K562 (cell line): ENCODE measurements around the gene PPOX. TPM values are rescaled to one million over a fixed set of nuclear protein-coding genes. Genes with fewer than 3 reads are reported as not detected.

Source experiments
- ARID2 ChIP-seq: fragments of 450-650 bp; IDR thresholded peaks from 2 replicates; pipeline ENCODE4 v1.6.1; 2017; ENCODE audit warnings: antibody characterized with exemption, mild to moderate bottlenecking
- MYC ChIP-seq, 2 experiments: fragments of 250-450 bp in 1 of 2; sonication (Bioruptor Pico) in 1 of 2; IDR thresholded peaks; 2 replicates each; pipeline versions ENCODE4 v1.5.1 to v1.6.1; 2012 to 2021; ENCODE audit warnings: low read depth in 2 of 2, borderline replicate concordance in 1 of 2, improper control_type of control experiment in 1 of 2, low read length in 1 of 2, mild to moderate bottlenecking in 1 of 2, moderate library complexity in 1 of 2
- TAF15 ChIP-seq: fragments of 200-400 bp; formaldehyde crosslinking; IDR thresholded peaks from 2 replicates; pipeline ENCODE4 v1.6.1; 2017; ENCODE audit warnings: mild to moderate bottlenecking, low read depth, low read length, moderate library complexity
- polyA plus RNA-seq, 8 experiments: library from polyadenylated mRNA; depleted of rRNA in 4 of 8; stranded (reverse) in 5 of 8; unstranded in 3 of 8; fragments of >200 nt; fragmentation: Nextera tagmentation in 2 of 8; fragmentation: Illumina TruSeq in 1 of 8; extraction: Ambion mirVana in 2 of 8; extraction: Trizol in 1 of 8; gene quantifications; 2 replicates each; pipeline versions ENCODE4 v1.2.1 to v1.2.3, GENCODE V29; 2011 to 2014; ENCODE audit warnings: inconsistent platforms in 1 of 8, missing spikeins in 1 of 8
- total RNA-seq, 7 experiments: library from RNA; depleted of rRNA in 6 of 7; stranded (reverse); fragments of >200 nt in 6 of 7; fragmentation: Illumina TruSeq in 2 of 7; extraction: Trizol in 2 of 7; gene quantifications; 2 replicates each; pipeline versions ENCODE4 v1.2.1 to v1.2.3, GENCODE V29; 2011 to 2021; ENCODE audit warnings: low replicate concordance in 1 of 7
- TF ChIP-seq, protein P1 (sequence below): fragments of 250-450 bp; sonication (Bioruptor Pico); IDR thresholded peaks from 2 replicates; pipeline ENCODE4 v1.4.0; 2020
- TF ChIP-seq, protein P2 (sequence below), 3 experiments: fragments of 200-800 bp in 1 of 3; fragments of 250-450 bp in 1 of 3; fragments of 450-650 bp in 1 of 3; sonication (Bioruptor Pico) in 1 of 3; sonication (Bioruptor generic) in 1 of 3; formaldehyde crosslinking in 1 of 3; IDR thresholded peaks; 2 replicates each; pipeline versions ENCODE4 v1.6.1 to v1.8.0; 2016 to 2022; ENCODE audit warnings: mild to moderate bottlenecking in 2 of 3, missing genetic modification characterization in 2 of 3, missing compliant biosample characterization in 1 of 3, moderate library complexity in 1 of 3
- TF ChIP-seq, protein P3 (sequence below), 2 experiments: fragments of 250-450 bp in 1 of 2; fragments of 450-650 bp in 1 of 2; sonication (Bioruptor Pico) in 1 of 2; IDR thresholded peaks; 2 replicates each; pipeline versions ENCODE4 v1.6.1 to v1.8.0; 2016 to 2021; ENCODE audit warnings: mild to moderate bottlenecking in 2 of 2, moderate library complexity in 2 of 2, missing compliant biosample characterization in 1 of 2, missing genetic modification characterization in 1 of 2
- TF ChIP-seq, protein P4 (sequence below): fragments of 250-450 bp; sonication (Bioruptor Pico); IDR thresholded peaks from 2 replicates; pipeline ENCODE4 v1.8.0; 2021; ENCODE audit warnings: borderline replicate concordance, mild to moderate bottlenecking, moderate library complexity; ENCODE audit not compliant: poor library complexity, severe bottlenecking
- TF ChIP-seq, protein P5 (sequence below): sonication (generic); formaldehyde crosslinking; IDR thresholded peaks from 2 replicates; pipeline ENCODE4 v1.8.0; 2022; ENCODE audit warnings: mild to moderate bottlenecking, missing genetic modification reagents

The PPOX gene
- total and polyA plus RNA-seq, 9 of the 15 experiments (the other 6 are each of a cell fraction or from before 2014, with no cell fraction given), result 17.0 to 57.1 (median 38.9) TPM

DNA sequence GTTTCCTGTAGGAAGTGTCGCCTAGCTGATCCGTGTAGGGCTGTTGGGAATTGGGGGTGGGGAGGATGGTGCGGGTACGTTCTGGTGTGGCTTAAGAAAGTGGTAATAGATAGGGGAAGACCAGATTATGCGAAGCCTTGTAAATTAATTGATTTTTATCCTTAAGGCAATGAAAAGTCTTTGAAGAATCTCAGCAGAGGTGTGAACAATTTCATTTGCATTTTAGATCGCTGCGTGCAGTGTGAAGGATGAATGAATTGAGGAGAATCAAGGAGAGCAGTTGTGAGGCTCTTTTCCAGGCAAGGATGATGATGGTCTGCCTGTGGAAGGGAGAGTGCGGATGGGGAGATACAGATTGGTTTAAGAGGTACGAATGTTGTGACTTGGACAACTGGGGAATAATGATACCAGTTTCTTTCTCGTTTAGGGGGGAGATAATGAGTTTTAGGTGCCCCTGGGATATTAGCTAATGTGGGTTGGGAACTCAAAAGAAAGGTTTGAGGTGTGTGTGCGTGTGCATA is 32.9 kb upstream of the PPOX start (continued):
- no peak for TF ChIP-seq MYC (IDR thresholded peaks at IDR 0.05; ENCODE audit: low read depth, low read length)
- no peak for TF ChIP-seq MYC (CRISPR knock-in tag; IDR thresholded peaks at IDR 0.05; ENCODE audit: borderline replicate concordance, low read depth)
- TF ChIP-seq, protein P1, sequence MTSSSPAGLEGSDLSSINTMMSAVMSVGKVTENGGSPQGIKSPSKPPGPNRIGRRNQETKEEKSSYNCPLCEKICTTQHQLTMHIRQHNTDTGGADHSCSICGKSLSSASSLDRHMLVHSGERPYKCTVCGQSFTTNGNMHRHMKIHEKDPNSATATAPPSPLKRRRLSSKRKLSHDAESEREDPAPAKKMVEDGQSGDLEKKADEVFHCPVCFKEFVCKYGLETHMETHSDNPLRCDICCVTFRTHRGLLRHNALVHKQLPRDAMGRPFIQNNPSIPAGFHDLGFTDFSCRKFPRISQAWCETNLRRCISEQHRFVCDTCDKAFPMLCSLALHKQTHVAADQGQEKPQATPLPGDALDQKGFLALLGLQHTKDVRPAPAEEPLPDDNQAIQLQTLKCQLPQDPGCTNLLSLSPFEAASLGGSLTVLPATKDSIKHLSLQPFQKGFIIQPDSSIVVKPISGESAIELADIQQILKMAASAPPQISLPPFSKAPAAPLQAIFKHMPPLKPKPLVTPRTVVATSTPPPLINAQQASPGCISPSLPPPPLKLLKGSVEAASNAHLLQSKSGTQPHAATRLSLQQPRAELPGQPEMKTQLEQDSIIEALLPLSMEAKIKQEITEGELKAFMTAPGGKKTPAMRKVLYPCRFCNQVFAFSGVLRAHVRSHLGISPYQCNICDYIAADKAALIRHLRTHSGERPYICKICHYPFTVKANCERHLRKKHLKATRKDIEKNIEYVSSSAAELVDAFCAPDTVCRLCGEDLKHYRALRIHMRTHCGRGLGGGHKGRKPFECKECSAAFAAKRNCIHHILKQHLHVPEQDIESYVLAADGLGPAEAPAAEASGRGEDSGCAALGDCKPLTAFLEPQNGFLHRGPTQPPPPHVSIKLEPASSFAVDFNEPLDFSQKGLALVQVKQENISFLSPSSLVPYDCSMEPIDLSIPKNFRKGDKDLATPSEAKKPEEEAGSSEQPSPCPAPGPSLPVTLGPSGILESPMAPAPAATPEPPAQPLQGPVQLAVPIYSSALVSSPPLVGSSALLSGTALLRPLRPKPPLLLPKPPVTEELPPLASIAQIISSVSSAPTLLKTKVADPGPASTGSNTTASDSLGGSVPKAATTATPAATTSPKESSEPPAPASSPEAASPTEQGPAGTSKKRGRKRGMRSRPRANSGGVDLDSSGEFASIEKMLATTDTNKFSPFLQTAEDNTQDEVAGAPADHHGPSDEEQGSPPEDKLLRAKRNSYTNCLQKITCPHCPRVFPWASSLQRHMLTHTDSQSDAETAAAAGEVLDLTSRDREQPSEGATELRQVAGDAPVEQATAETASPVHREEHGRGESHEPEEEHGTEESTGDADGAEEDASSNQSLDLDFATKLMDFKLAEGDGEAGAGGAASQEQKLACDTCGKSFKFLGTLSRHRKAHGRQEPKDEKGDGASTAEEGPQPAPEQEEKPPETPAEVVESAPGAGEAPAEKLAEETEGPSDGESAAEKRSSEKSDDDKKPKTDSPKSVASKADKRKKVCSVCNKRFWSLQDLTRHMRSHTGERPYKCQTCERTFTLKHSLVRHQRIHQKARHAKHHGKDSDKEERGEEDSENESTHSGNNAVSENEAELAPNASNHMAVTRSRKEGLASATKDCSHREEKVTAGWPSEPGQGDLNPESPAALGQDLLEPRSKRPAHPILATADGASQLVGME (CRISPR knock-in tag), result no peak
- TF ChIP-seq, protein P2, sequence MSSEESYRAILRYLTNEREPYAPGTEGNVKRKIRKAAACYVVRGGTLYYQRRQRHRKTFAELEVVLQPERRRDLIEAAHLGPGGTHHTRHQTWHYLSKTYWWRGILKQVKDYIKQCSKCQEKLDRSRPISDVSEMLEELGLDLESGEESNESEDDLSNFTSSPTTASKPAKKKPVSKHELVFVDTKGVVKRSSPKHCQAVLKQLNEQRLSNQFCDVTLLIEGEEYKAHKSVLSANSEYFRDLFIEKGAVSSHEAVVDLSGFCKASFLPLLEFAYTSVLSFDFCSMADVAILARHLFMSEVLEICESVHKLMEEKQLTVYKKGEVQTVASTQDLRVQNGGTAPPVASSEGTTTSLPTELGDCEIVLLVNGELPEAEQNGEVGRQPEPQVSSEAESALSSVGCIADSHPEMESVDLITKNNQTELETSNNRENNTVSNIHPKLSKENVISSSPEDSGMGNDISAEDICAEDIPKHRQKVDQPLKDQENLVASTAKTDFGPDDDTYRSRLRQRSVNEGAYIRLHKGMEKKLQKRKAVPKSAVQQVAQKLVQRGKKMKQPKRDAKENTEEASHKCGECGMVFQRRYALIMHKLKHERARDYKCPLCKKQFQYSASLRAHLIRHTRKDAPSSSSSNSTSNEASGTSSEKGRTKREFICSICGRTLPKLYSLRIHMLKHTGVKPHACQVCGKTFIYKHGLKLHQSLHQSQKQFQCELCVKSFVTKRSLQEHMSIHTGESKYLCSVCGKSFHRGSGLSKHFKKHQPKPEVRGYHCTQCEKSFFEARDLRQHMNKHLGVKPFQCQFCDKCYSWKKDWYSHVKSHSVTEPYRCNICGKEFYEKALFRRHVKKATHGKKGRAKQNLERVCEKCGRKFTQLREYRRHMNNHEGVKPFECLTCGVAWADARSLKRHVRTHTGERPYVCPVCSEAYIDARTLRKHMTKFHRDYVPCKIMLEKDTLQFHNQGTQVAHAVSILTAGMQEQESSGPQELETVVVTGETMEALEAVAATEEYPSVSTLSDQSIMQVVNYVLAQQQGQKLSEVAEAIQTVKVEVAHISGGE (CRISPR knock-in tag; IDR thresholded peaks at IDR 0.05), result peak in 1 of 3 experiments; percentile 50; a peak in 2 of 6 replicates
- TF ChIP-seq, protein P3, sequence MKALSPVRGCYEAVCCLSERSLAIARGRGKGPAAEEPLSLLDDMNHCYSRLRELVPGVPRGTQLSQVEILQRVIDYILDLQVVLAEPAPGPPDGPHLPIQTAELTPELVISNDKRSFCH (CRISPR knock-in tag; IDR thresholded peaks at IDR 0.05), result no peak
- TF ChIP-seq, protein P3 (tag; IDR thresholded peaks at IDR 0.05), result no peak
- TF ChIP-seq, protein P4, sequence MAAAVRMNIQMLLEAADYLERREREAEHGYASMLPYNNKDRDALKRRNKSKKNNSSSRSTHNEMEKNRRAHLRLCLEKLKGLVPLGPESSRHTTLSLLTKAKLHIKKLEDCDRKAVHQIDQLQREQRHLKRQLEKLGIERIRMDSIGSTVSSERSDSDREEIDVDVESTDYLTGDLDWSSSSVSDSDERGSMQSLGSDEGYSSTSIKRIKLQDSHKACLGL (CRISPR knock-in tag), result no peak
- TF ChIP-seq TAF15, result no peak
- no peak for TF ChIP-seq ARID2
- TF ChIP-seq, protein P5, sequence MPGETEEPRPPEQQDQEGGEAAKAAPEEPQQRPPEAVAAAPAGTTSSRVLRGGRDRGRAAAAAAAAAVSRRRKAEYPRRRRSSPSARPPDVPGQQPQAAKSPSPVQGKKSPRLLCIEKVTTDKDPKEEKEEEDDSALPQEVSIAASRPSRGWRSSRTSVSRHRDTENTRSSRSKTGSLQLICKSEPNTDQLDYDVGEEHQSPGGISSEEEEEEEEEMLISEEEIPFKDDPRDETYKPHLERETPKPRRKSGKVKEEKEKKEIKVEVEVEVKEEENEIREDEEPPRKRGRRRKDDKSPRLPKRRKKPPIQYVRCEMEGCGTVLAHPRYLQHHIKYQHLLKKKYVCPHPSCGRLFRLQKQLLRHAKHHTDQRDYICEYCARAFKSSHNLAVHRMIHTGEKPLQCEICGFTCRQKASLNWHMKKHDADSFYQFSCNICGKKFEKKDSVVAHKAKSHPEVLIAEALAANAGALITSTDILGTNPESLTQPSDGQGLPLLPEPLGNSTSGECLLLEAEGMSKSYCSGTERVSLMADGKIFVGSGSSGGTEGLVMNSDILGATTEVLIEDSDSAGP, result no peak
